GM21515 (cell line): ENCODE measurements around the gene RPS3.
"Not testable (repeated sequence)": the region's sequence is repeated elsewhere in the genome, so short reads cannot be mapped to it uniquely, and the experiment has no call there.

Experiments used
- ATAC-seq: cut with Tn5 transposase; IDR thresholded peaks from one replicate; pipeline ENCODE4 v1.9.1; 2021; ENCODE audit not compliant: unreplicated experiment

The RPS3 gene

GRCh38 chr11:75380245-75380644 lies 19.1 kb upstream of the RPS3 start:
- no peak for ATAC-seq

- ATAC-seq = no peak
Measured at GRCh38 chr11:75380716-75381420, 18.4 kb upstream of the RPS3 start.

GRCh38 chr11:75383246-75383645 lies 16.1 kb upstream of the RPS3 start:
- no peak for ATAC-seq

- no peak for ATAC-seq
Measured at GRCh38 chr11:75384438-75385080, 14.8 kb upstream of the RPS3 start.

- ATAC-seq = no peak
Measured at GRCh38 chr11:75386942-75387630, 12.2 kb upstream of the RPS3 start.

- ATAC-seq = no peak
Measured at GRCh38 chr11:75387736-75388294, 11.5 kb upstream of the RPS3 start.

- no peak for ATAC-seq
Measured at GRCh38 chr11:75388386-75389275, 10.7 kb upstream of the RPS3 start.

- no peak for ATAC-seq
Measured at GRCh38 chr11:75389276-75389605, 10.1 kb upstream of the RPS3 start.

- no peak for ATAC-seq
Measured at GRCh38 chr11:75389925-75390324, 9.4 kb upstream of the RPS3 start.

GRCh38 chr11:75394085-75394840 lies 5.1 kb upstream of the RPS3 start:
- no peak for ATAC-seq

- ATAC-seq = no peak
Measured at GRCh38 chr11:75398906-75399305, 412 bp upstream of the RPS3 start.

- no peak for ATAC-seq
Measured at GRCh38 chr11:75400146-75400865, 988 bp downstream of the RPS3 start.

- no peak for ATAC-seq
Measured at GRCh38 chr11:75402002-75402773, 2.9 kb downstream of the RPS3 start.

GRCh38 chr11:75403037-75403436 lies 3.7 kb downstream of the RPS3 start:
- ATAC-seq = no peak

- ATAC-seq = no peak
Measured at GRCh38 chr11:75403983-75404658, 4.8 kb downstream of the RPS3 start.

- no peak for ATAC-seq
Measured at GRCh38 chr11:75406338-75406777, 7.0 kb downstream of the RPS3 start.

GRCh38 chr11:75408957-75409219 lies 9.6 kb downstream of the RPS3 start:
- ATAC-seq = no peak

- not testable (repeated sequence) for ATAC-seq
Measured at GRCh38 chr11:75409971-75410370, 10.7 kb downstream of the RPS3 start.
